Measurements from ENCODE around the gene TSPAN12.

Gene TSPAN12

GRCh38 chr7:120852700-120853099 is 5.2 kb downstream of the TSPAN12 start:
- POLR2A ChIA-PET: no interaction called here

GRCh38 chr7:120843109-120843508 is 14.8 kb downstream of the TSPAN12 start:
- no peak for TF ChIP-seq ZNF112 (tag by site-specific recombination; IDR thresholded peaks at IDR 0.05)
- TF ChIP-seq ZNF174 (tag by site-specific recombination; IDR thresholded peaks at IDR 0.05): no peak
- TF ChIP-seq ZNF776 (tag by site-specific recombination; IDR thresholded peaks at IDR 0.05; ENCODE audit: borderline replicate concordance): no peak
- TF ChIP-seq ZNF223 (tag by site-specific recombination; IDR thresholded peaks at IDR 0.05): peak; percentile 45; the same call in 1 of the 2 replicates
- no peak for TF ChIP-seq ZNF596 (tag by site-specific recombination; IDR thresholded peaks at IDR 0.05)
- H3K27ac ChIP-seq (ENCODE audit: extremely low read depth, low read depth, low read length): no peak overlapping the region
- CTCF ChIA-PET: interaction anchor here (1.5 kb wide), 1 partner anchor 238 kb away, joined by 5 read pairs; no protein-coding TSS in a partner anchor
- H3K4me3 ChIP-seq (ENCODE audit: low read depth, low read length): no peak overlapping the region
- POLR2A ChIA-PET: no interaction called here
- no peaks in the 10 kb centered on the region; the same call in 1 of the 2 replicates for H3K9me3 ChIP-seq (ENCODE audit: control insufficient read depth, insufficient read depth, low read depth, low read length)
- H3K4me1 ChIP-seq (ENCODE audit: control insufficient read depth, insufficient read depth, low read length): peaks cover 4% of the 10 kb centered on the region; the same call in 1 of the 2 replicates
- H3K36me3 ChIP-seq (ENCODE audit: control insufficient read depth in 2 of 2, insufficient read depth in 1 of 2, low read length in 2 of 2): peaks cover 3 to 6% of the 10 kb centered on the region in 2 experiments; a peak in 2 of 3 replicates

More at GRCh38 chr7:120852700-120853099, 5.2 kb downstream of the TSPAN12 start:
- peaks cover 3% of the 10 kb centered on the region; the same call in 1 of the 2 replicates for H3K4me1 ChIP-seq (ENCODE audit: control insufficient read depth, insufficient read depth, low read length)
- no peak overlapping the region for H3K27ac ChIP-seq (ENCODE audit: extremely low read depth, low read depth, low read length)
- TF ChIP-seq BCL11A (tag by site-specific recombination; IDR thresholded peaks at IDR 0.05; ENCODE audit: low read depth): no peak
- 0 out of 2 replicates have a peak, but pooled peaks have one; percentile 5 for TF ChIP-seq ZNF596 (tag by site-specific recombination; IDR thresholded peaks at IDR 0.05)
- peak; percentile 74 for TF ChIP-seq PRDM6 (tag by site-specific recombination; IDR thresholded peaks at IDR 0.05)
- H3K4me3 ChIP-seq (ENCODE audit: low read depth, low read length): no peak overlapping the region
- H3K36me3 ChIP-seq (ENCODE audit: control insufficient read depth in 2 of 2, insufficient read depth in 1 of 2, low read length in 2 of 2): peaks cover 13% of the 10 kb centered on the region in 2 experiments
- CTCF ChIA-PET: interaction anchor here (0.5 kb wide), 1 partner anchor 159 kb away, joined by 4 read pairs; no protein-coding TSS in a partner anchor
- H3K9me3 ChIP-seq (ENCODE audit: control insufficient read depth, insufficient read depth, low read depth, low read length): no peaks in the 10 kb centered on the region; the same call in 1 of the 2 replicates

GRCh38 chr7:120842121-120842621 is 15.8 kb downstream of the TSPAN12 start:
- ChIA-PET POLR2A (no interaction called here), CTCF (interaction anchor here (0.7 to 1.5 kb wide), 2 partner anchors 146 to 239 kb away, joined by 3 to 5 read pairs; partner anchors contain the start of gene CPED1)
- Histone ChIP-seq H3K36me3 (ENCODE audit: control insufficient read depth in 2 of 2, insufficient read depth in 1 of 2, low read length in 2 of 2) (peaks cover 7 to 9% of the 10 kb centered on the region in 2 experiments), H3K4me1 (ENCODE audit: control insufficient read depth, insufficient read depth, low read length) (peaks cover 4% of the 10 kb centered on the region; the same call in 1 of the 2 replicates), H3K27ac (ENCODE audit: extremely low read depth, low read depth, low read length) (peak overlapping the region; percentile 59), H3K9me3 (ENCODE audit: control insufficient read depth, insufficient read depth, low read depth, low read length) (no peaks in the 10 kb centered on the region), H3K4me3 (ENCODE audit: low read depth, low read length) (no peak overlapping the region)
- TF ChIP-seq ZNF18 (tag by site-specific recombination; IDR thresholded peaks at IDR 0.05) (peak; percentile 99), ZNF624 (tag by site-specific recombination; IDR thresholded peaks at IDR 0.05) (no peak), ZBTB26 (tag by site-specific recombination; optimal IDR thresholded peaks at IDR 0.05) (no peak), YY1 (tag by site-specific recombination; IDR thresholded peaks at IDR 0.05) (no peak), REPIN1 (tag by site-specific recombination; IDR thresholded peaks at IDR 0.05; ENCODE audit: low read depth) (0 out of 2 replicates have a peak, but pooled peaks have one; percentile 44), ZSCAN16 (tag by site-specific recombination; IDR thresholded peaks at IDR 0.05) (0 out of 2 replicates have a peak, but pooled peaks have one; percentile 10), ZNF132 (tag by site-specific recombination; IDR thresholded peaks at IDR 0.05; ENCODE audit: borderline replicate concordance) (no peak), ZNF19 (tag by site-specific recombination; IDR thresholded peaks at IDR 0.05; ENCODE audit: low read depth) (no peak), ZNF658 (tag by site-specific recombination; IDR thresholded peaks at IDR 0.05) (no peak), GLIS1 (tag by site-specific recombination; IDR thresholded peaks at IDR 0.05) (peak; percentile 95), ZFP69B (tag by site-specific recombination; IDR thresholded peaks at IDR 0.05) (peak; percentile 67; the same call in 1 of the 2 replicates), ZNF292 (tag by site-specific recombination; IDR thresholded peaks at IDR 0.05; ENCODE audit: borderline replicate concordance, low read depth) (no peak), HOXC10 (CRISPR knock-in tag; IDR thresholded peaks at IDR 0.05) (no peak), ZNF629 (tag by site-specific recombination; IDR thresholded peaks at IDR 0.05) (peak; percentile 89), BCL11B (tag by site-specific recombination; IDR thresholded peaks at IDR 0.05; ENCODE audit: low read depth) (no peak), GFI1B (tag by site-specific recombination; IDR thresholded peaks at IDR 0.05) (0 out of 2 replicates have a peak, but pooled peaks have one; percentile 39), ZNF837 (tag by site-specific recombination; IDR thresholded peaks at IDR 0.05) (no peak), HOXA7 (CRISPR knock-in tag; IDR thresholded peaks at IDR 0.05; ENCODE audit: borderline replicate concordance) (no peak), ZNF571 (tag by site-specific recombination; IDR thresholded peaks at IDR 0.05) (no peak), HOXD13 (CRISPR knock-in tag; IDR thresholded peaks at IDR 0.05; ENCODE audit: borderline replicate concordance) (no peak), EGR2 (tag by site-specific recombination; IDR thresholded peaks at IDR 0.05; ENCODE audit: low read depth) (no peak), ZNF791 (tag by site-specific recombination; IDR thresholded peaks at IDR 0.05) (no peak)

Measured in HEK293 (cell line).